Breast epithelium (tissue), 4 donors: ENCODE measurements around the gene VGF. TPM values are rescaled to one million over a fixed set of nuclear protein-coding genes. Genes with fewer than 3 reads are reported as not detected.

Experiments
- DNase-seq, 2 donors: peaks; one replicate each; pipeline ENCODE4 v3.0.0-alpha.2; 2019; ENCODE audit warnings: low spot score in 2 of 2
- H3K27ac ChIP-seq, 2 donors: fragments of 200-600 bp; sonication (generic) in 1 of 2; one replicate each; pipeline ENCODE4 v1.5.1; 2016 to 2019; ENCODE audit warnings: mild to moderate bottlenecking in 1 of 2
- H3K27me3 ChIP-seq, 2 donors: fragments of 200-600 bp; sonication (generic) in 1 of 2; one replicate each; pipeline versions ENCODE4 v1.5.1 to v1.6.0; 2017 to 2019; ENCODE audit warnings: control low read depth in 1 of 2, mild to moderate bottlenecking in 1 of 2
- H3K36me3 ChIP-seq: fragments of 200-600 bp; one replicate; pipeline ENCODE4 v1.5.1; 2019
- H3K4me1 ChIP-seq, 2 donors: fragments of 200-600 bp; sonication (generic); one replicate each; pipeline ENCODE4 v1.5.1; 2016 to 2019; ENCODE audit warnings: control low read depth in 1 of 2
- H3K4me3 ChIP-seq, 3 donors: fragments of 200-600 bp; sonication (generic); 1 replicate in 2 of 3; 2 replicates in 1 of 3; pipeline ENCODE4 v1.5.1; 2016 to 2019; ENCODE audit warnings: mild to moderate bottlenecking in 3 of 3, moderate library complexity in 2 of 3
- H3K9me3 ChIP-seq, 2 donors: fragments of 200-600 bp; sonication (generic) in 1 of 2; one replicate each; pipeline ENCODE4 v1.5.1; 2016 to 2019; ENCODE audit warnings: control low read depth in 1 of 2
- CTCF ChIP-seq, 3 donors: fragments of 450-650 bp; IDR thresholded peaks; one replicate each; pipeline ENCODE4 v1.5.1; 2016 to 2017; ENCODE audit warnings: antibody characterized with exemption in 3 of 3, mild to moderate bottlenecking in 3 of 3, moderate library complexity in 3 of 3
- POLR2A ChIP-seq: fragments of 450-650 bp; IDR thresholded peaks from one replicate; pipeline ENCODE4 v1.6.1; 2016; ENCODE audit warnings: antibody characterized with exemption, mild to moderate bottlenecking, moderate library complexity
- POLR2AphosphoS5 ChIP-seq, 3 donors: sonication (generic); formaldehyde crosslinking; IDR thresholded peaks; one replicate each; pipeline ENCODE4 v1.6.1; 2017; ENCODE audit warnings: antibody characterized with exemption in 3 of 3
- intact Hi-C: fragments of 100-400 bp; cut with DNase I; formaldehyde crosslinking; loops from one replicate; pipeline ENCODE4 v1.15.1; 2023; ENCODE audit warnings: low total_unique reads
- total RNA-seq, 3 donors: library from RNA; depleted of rRNA; stranded (reverse); fragments of >200 nt; gene quantifications; one replicate each; pipeline ENCODE4 v1.1.0, GENCODE V29; 2016

VGF gene
- total RNA-seq, 3 donors from 2014 or later, result 0.16 TPM; not detected in 2

GRCh38 chr7:101169110-101169837 lies 3.9 kb upstream of the VGF start:
- no peak for TF ChIP-seq CTCF (IDR thresholded peaks at IDR 0.05)
- no peak for TF ChIP-seq POLR2A
- no peak for TF ChIP-seq POLR2AphosphoS5 (IDR thresholded peaks at IDR 0.05)
- no peak overlapping the region for H3K4me3 ChIP-seq
- H3K9me3 ChIP-seq, result no peaks in the 10 kb centered on the region
- no peaks in the 10 kb centered on the region for H3K36me3 ChIP-seq
- no peak overlapping the region for H3K27ac ChIP-seq
- H3K4me1 ChIP-seq, result peaks cover 3 to 13% of the 10 kb centered on the region in 2 donors
- no peak for DNase-seq
- peaks cover 33 to 100% of the 10 kb centered on the region in 2 donors for H3K27me3 ChIP-seq
- intact Hi-C loops, result no loop called here

GRCh38 chr7:101168412-101169049 lies 3.2 kb upstream of the VGF start:
- H3K27me3 ChIP-seq, result peaks cover 33 to 100% of the 10 kb centered on the region in 2 donors
- intact Hi-C loops, result no loop called here

GRCh38 chr7:101167645-101168411 lies 2.5 kb upstream of the VGF start:
- no peaks in the 10 kb centered on the region for H3K9me3 ChIP-seq
- no peak for TF ChIP-seq POLR2A
- TF ChIP-seq POLR2AphosphoS5 (IDR thresholded peaks at IDR 0.05), result no peak
- TF ChIP-seq CTCF (IDR thresholded peaks at IDR 0.05), result no peak
- H3K4me1 ChIP-seq, result peaks cover 12 to 23% of the 10 kb centered on the region in 2 donors
- H3K4me3 ChIP-seq, result no peak overlapping the region
- DNase-seq, result no peak
- no peaks in the 10 kb centered on the region for H3K36me3 ChIP-seq
- intact Hi-C loops, result no loop called here
- no peak overlapping the region for H3K27ac ChIP-seq
- H3K27me3 ChIP-seq, result peaks cover 31 to 99% of the 10 kb centered on the region in 2 donors

More at GRCh38 chr7:101168412-101169049, 3.2 kb upstream of the VGF start:
- Histone ChIP-seq H3K9me3 (no peaks in the 10 kb centered on the region), H3K4me3 (no peak overlapping the region), H3K36me3 (no peaks in the 10 kb centered on the region), H3K27ac (no peak overlapping the region), H3K4me1 (peaks cover 8 to 21% of the 10 kb centered on the region in 2 donors)
- DNase-seq, result no peak
- TF ChIP-seq POLR2AphosphoS5 (IDR thresholded peaks at IDR 0.05), result no peak
- TF ChIP-seq POLR2A, result no peak
- TF ChIP-seq CTCF (IDR thresholded peaks at IDR 0.05), result no peak

- no peak overlapping the region for H3K4me3 ChIP-seq
- H3K27me3 ChIP-seq, result peaks cover 25 to 96% of the 10 kb centered on the region in 2 donors
- no peak overlapping the region for H3K27ac ChIP-seq
- no peaks in the 10 kb centered on the region for H3K36me3 ChIP-seq
- intact Hi-C loops, result no loop called here
- H3K4me1 ChIP-seq, result peaks cover 16% of the 10 kb centered on the region in 2 donors
- DNase-seq, result no peak
- TF ChIP-seq POLR2A, result no peak
- H3K9me3 ChIP-seq, result no peaks in the 10 kb centered on the region
Measured at GRCh38 chr7:101166909-101167644, 1.7 kb upstream of the VGF start.

GRCh38 chr7:101166648-101166908 lies 1.2 kb upstream of the VGF start:
- no peaks in the 10 kb centered on the region for H3K9me3 ChIP-seq
- no peaks in the 10 kb centered on the region for H3K36me3 ChIP-seq
- peaks cover 14 to 16% of the 10 kb centered on the region in 2 donors for H3K4me1 ChIP-seq
- no peak for TF ChIP-seq POLR2AphosphoS5 (IDR thresholded peaks at IDR 0.05)
- TF ChIP-seq CTCF (IDR thresholded peaks at IDR 0.05), result no peak
- no peak for TF ChIP-seq POLR2A
- DNase-seq, result no peak
- H3K27ac ChIP-seq, result no peak overlapping the region
- peaks cover 21 to 91% of the 10 kb centered on the region in 2 donors for H3K27me3 ChIP-seq
- H3K4me3 ChIP-seq, result no peak overlapping the region
- intact Hi-C loops, result no loop called here
